NCI-H1048 (cell line): ENCODE results near the gene ST7L.

Experiments
- DNase-seq: peaks from one replicate; lab custom pipeline; 2025; lab: John Stamatoyannopoulos, UW

The ST7L gene

GRCh38 chr1:112544751-112545150, 74.2 kb downstream of the ST7L start:
- DNase-seq, result no peak

- no peak for DNase-seq
Measured at GRCh38 chr1:112544011-112544688, 74.8 kb downstream of the ST7L start.

GRCh38 chr1:112542206-112542973, 76.6 kb downstream of the ST7L start:
- no peak for DNase-seq

GRCh38 chr1:112541299-112541698, 77.6 kb downstream of the ST7L start:
- no peak for DNase-seq

- no peak for DNase-seq
Measured at GRCh38 chr1:112540226-112540794, 78.6 kb downstream of the ST7L start.

- no peak for DNase-seq
Measured at GRCh38 chr1:112538883-112539282, 80.1 kb downstream of the ST7L start.

- DNase-seq, result no peak
Measured at GRCh38 chr1:112537456-112537855, 81.5 kb downstream of the ST7L start.

GRCh38 chr1:112536561-112536960, 82.4 kb downstream of the ST7L start:
- no peak for DNase-seq

- no peak for DNase-seq
Measured at GRCh38 chr1:112533029-112533428, 85.9 kb downstream of the ST7L start.

GRCh38 chr1:112532064-112532463, 86.9 kb downstream of the ST7L start:
- no peak for DNase-seq

- DNase-seq, result no peak
Measured at GRCh38 chr1:112530832-112531231, 88.1 kb downstream of the ST7L start.

- DNase-seq, result no peak
Measured at GRCh38 chr1:112529301-112529700, 89.6 kb downstream of the ST7L start.

- no peak for DNase-seq
Measured at GRCh38 chr1:112528076-112528475, 90.9 kb downstream of the ST7L start.

- DNase-seq, result no peak
Measured at GRCh38 chr1:112527266-112528010, 91.5 kb downstream of the ST7L start.

GRCh38 chr1:112524986-112525385, 94.0 kb downstream of the ST7L start:
- DNase-seq, result no peak

- DNase-seq, result no peak
Measured at GRCh38 chr1:112524251-112524650, 94.7 kb downstream of the ST7L start.

GRCh38 chr1:112522621-112523020, 96.3 kb downstream of the ST7L start:
- DNase-seq, result no peak

- no peak for DNase-seq
Measured at GRCh38 chr1:112520166-112520565, 98.8 kb downstream of the ST7L start.

- no peak for DNase-seq
Measured at GRCh38 chr1:112518186-112518585, 100.8 kb downstream of the ST7L start.

GRCh38 chr1:112517646-112518045, 101.3 kb downstream of the ST7L start:
- no peak for DNase-seq

GRCh38 chr1:112517231-112517630, 101.7 kb downstream of the ST7L start:
- DNase-seq, result no peak

- DNase-seq, result no peak
Measured at GRCh38 chr1:112516141-112516540, 102.8 kb downstream of the ST7L start.
